Esophagus muscularis mucosa (tissue), 4 donors: ENCODE data around the gene UBAP1. TPM values are rescaled to one million over a fixed set of nuclear protein-coding genes. Genes with fewer than 3 reads are reported as not detected.

Source experiments
- DNase-seq: peaks from one replicate; pipeline ENCODE4 v3.0.0-alpha.2; 2017; ENCODE audit errors: extremely low spot score
- H3K27ac ChIP-seq, 4 donors: fragments of 200-600 bp; sonication (generic); replicated peaks in 1 of 4; 1 replicate in 3 of 4; 2 replicates in 1 of 4; pipeline ENCODE4 v1.5.1; 2016 to 2019; ENCODE audit warnings: mild to moderate bottlenecking in 1 of 4
- H3K27me3 ChIP-seq, 4 donors: fragments of 200-600 bp; sonication (generic); one replicate each; pipeline versions ENCODE4 v1.5.1 to v1.6.0; 2016 to 2019
- H3K36me3 ChIP-seq, 4 donors: fragments of 200-600 bp; sonication (generic); one replicate each; pipeline ENCODE4 v1.5.1; 2016 to 2019
- H3K4me1 ChIP-seq, 4 donors: fragments of 200-600 bp; sonication (generic); one replicate each; pipeline ENCODE4 v1.5.1; 2016 to 2019
- H3K4me3 ChIP-seq, 4 donors: fragments of 200-600 bp; sonication (generic); 1 replicate in 2 of 4; 2 replicates in 2 of 4; pipeline ENCODE4 v1.5.1; 2016 to 2019; ENCODE audit warnings: mild to moderate bottlenecking in 4 of 4, moderate library complexity in 1 of 4
- H3K9me3 ChIP-seq, 4 donors: fragments of 200-600 bp; sonication (generic); 1 replicate in 3 of 4; 2 replicates in 1 of 4; pipeline ENCODE4 v1.5.1; 2016 to 2019
- CTCF ChIP-seq, 3 experiments: fragments of 200-600 bp in 2 of 3; fragments of 450-650 bp in 1 of 3; sonication (generic) in 2 of 3; IDR thresholded peaks; one replicate each; pipeline ENCODE4 v1.5.1; 2017 to 2019; ENCODE audit warnings: antibody characterized with exemption in 3 of 3, mild to moderate bottlenecking in 2 of 3, moderate library complexity in 1 of 3
- EP300 ChIP-seq: sonication (generic); formaldehyde crosslinking; IDR thresholded peaks from one replicate; pipeline ENCODE4 v1.6.1; 2017; ENCODE audit warnings: antibody characterized with exemption
- POLR2A ChIP-seq: fragments of 450-650 bp; IDR thresholded peaks from one replicate; pipeline ENCODE4 v1.6.1; 2017; ENCODE audit warnings: antibody characterized with exemption, moderate library complexity, mild to moderate bottlenecking, low read depth
- POLR2AphosphoS5 ChIP-seq, 2 donors: sonication (generic); formaldehyde crosslinking; IDR thresholded peaks; one replicate each; pipeline ENCODE4 v1.6.1; 2017; ENCODE audit warnings: antibody characterized with exemption in 2 of 2
- WGBS: methylation state at CpG from one replicate; pipeline ENCODE4 v1.1.5; 2018; 5-methylcytosine and 5-hydroxymethylcytosine counted together
- intact Hi-C: fragments of 100-400 bp; cut with DNase I; formaldehyde crosslinking; loops from one replicate; pipeline ENCODE4 v1.15.1; 2023
- total RNA-seq, 4 donors: library from RNA; depleted of rRNA; stranded (reverse); fragments of >200 nt; gene quantifications; one replicate each; pipeline versions ENCODE4 v1.1.0 to v1.2.1, GENCODE V29; 2016

The UBAP1 gene
- total RNA-seq, 4 donors from 2014 or later, result 54.0 to 84.3 (median 72.6) TPM

- peaks cover 54 to 91% (median 70%) of the 10 kb centered on the region in 4 donors for H3K4me1 ChIP-seq
- H3K9me3 ChIP-seq, result no peaks in the 10 kb centered on the region
- intact Hi-C loops, result loop anchor here (2.0 kb wide), 2 partner anchors 74 to 126 kb away; partner anchors contain the start of genes DCAF12 and UBAP1
- TF ChIP-seq CTCF (IDR thresholded peaks at IDR 0.05) (peak; percentile 92 to 95 (median 93)), EP300 (no peak)
- DNase-seq, result no peak
- H3K36me3 ChIP-seq, result peaks cover 14 to 48% (median 36%) of the 10 kb centered on the region in 4 donors
- H3K27me3 ChIP-seq, result no peaks in the 10 kb centered on the region
- 39% methylated on average over 10 of the region's 10 CpGs for WGBS
- H3K27ac ChIP-seq, result peak overlapping the region; percentile 70 to 86 (median 83)
- no peak overlapping the region for H3K4me3 ChIP-seq
Measured at GRCh38 chr9:34252670-34253459, 74.0 kb downstream of the UBAP1 start.

- Histone ChIP-seq H3K27ac (peak overlapping the region; percentile 70 to 86 (median 83)), H3K4me3 (no peak overlapping the region), H3K27me3 (no peaks in the 10 kb centered on the region), H3K9me3 (no peaks in the 10 kb centered on the region), H3K36me3 (peaks cover 14 to 42% (median 33%) of the 10 kb centered on the region in 4 donors), H3K4me1 (peaks cover 49 to 85% (median 64%) of the 10 kb centered on the region in 4 donors)
- peak; percentile 63 to 75 for TF ChIP-seq POLR2AphosphoS5 (IDR thresholded peaks at IDR 0.05)
- TF ChIP-seq CTCF (IDR thresholded peaks at IDR 0.05), result peak in 2 of 3 experiments; percentile 46 to 54
- TF ChIP-seq POLR2A, result no peak
- intact Hi-C loops, result loop anchor here (2.0 kb wide), 2 partner anchors 75 to 127 kb away; partner anchors contain the start of genes DCAF12 and UBAP1
- WGBS, result 23% methylated on average over 3 of the region's 3 CpGs
- DNase-seq, result no peak
Measured at GRCh38 chr9:34253460-34253837, 74.6 kb downstream of the UBAP1 start.

GRCh38 chr9:34254141-34254913 lies 75.5 kb downstream of the UBAP1 start:
- Histone ChIP-seq H3K27me3 (no peaks in the 10 kb centered on the region), H3K36me3 (peaks cover 14 to 35% (median 31%) of the 10 kb centered on the region in 4 donors), H3K4me3 (no peak overlapping the region), H3K9me3 (no peaks in the 10 kb centered on the region), H3K4me1 (peaks cover 47 to 76% (median 56%) of the 10 kb centered on the region in 4 donors), H3K27ac (peak overlapping the region; percentile 70 to 86 (median 83))
- TF ChIP-seq EP300 (no peak), POLR2A (no peak), POLR2AphosphoS5 (IDR thresholded peaks at IDR 0.05) (peak in 1 of 2 donors; percentile 61)
- DNase-seq, result no peak
- intact Hi-C loops, result no loop called here
- 39% methylated on average over 9 of the region's 16 CpGs for WGBS

GRCh38 chr9:34254966-34255825 lies 76.4 kb downstream of the UBAP1 start:
- H3K36me3 ChIP-seq, result peaks cover 14 to 26% (median 22%) of the 10 kb centered on the region in 4 donors
- H3K4me3 ChIP-seq, result no peak overlapping the region
- TF ChIP-seq EP300 (no peak), POLR2AphosphoS5 (IDR thresholded peaks at IDR 0.05) (peak; percentile 30 to 77), POLR2A (no peak), CTCF (IDR thresholded peaks at IDR 0.05) (no peak)
- peaks cover 47 to 73% (median 56%) of the 10 kb centered on the region in 4 donors for H3K4me1 ChIP-seq
- WGBS, result 45% methylated on average over 3 of the region's 10 CpGs
- no peaks in the 10 kb centered on the region for H3K9me3 ChIP-seq
- H3K27ac ChIP-seq, result peak overlapping the region; percentile 70 to 86 (median 83)
- intact Hi-C loops, result loop anchor here (5.0 kb wide), 1 partner anchor 122 kb away; the partner anchor contains the start of gene MYORG
- no peak for DNase-seq
- no peaks in the 10 kb centered on the region for H3K27me3 ChIP-seq
